Posterior vena cava (tissue), 2 donors: ENCODE measurements around the gene RIMKLA. TPM values are rescaled to one million over a fixed set of nuclear protein-coding genes. Genes with fewer than 3 reads are reported as not detected.

Source experiments
- DNase-seq: peaks from one replicate; pipeline ENCODE4 v3.0.0-alpha.2; 2020; ENCODE audit warnings: low spot score
- intact Hi-C, 2 donors: fragments of 100-400 bp; cut with DNase I; formaldehyde crosslinking; loops; one replicate each; pipeline versions ENCODE4 v1.14.1 to v1.14.2; 2022 to 2023
- total RNA-seq, 2 donors: library from RNA; stranded (reverse); fragmentation: NEBNext Ultra II Directional; extraction: Animal tissue kit (Norgen Biotek cat#: 25700); gene quantifications; one replicate each; pipeline ENCODE4 v1.2.1, GENCODE V29; 2021
- donor health status: DM: yes; HTN: yes; CAD: no.
- donor health status: DM: yes; HTN: yes; CAD: no.

The RIMKLA gene
- total RNA-seq, 2 donors from 2014 or later, result 0.24 to 0.74 TPM

DNA sequence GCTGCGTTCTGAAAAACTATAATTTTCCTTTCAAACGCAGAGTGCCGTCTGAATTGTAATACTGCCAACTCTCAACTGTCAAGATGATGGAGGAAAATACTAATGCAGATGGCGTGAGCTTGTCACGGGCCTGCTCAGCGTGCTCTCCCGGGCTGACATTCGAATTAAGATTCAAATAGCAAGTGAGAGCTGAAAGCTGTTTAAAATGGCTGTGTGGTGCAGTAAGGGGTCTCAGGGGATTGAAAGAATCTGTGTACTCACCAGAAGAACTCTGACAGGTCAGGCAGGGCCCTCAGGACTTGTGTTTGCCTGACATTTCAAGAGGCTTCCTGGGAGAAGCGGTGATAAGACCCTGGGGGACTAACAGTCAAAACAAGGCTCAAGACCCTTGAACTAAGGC lies 42.1 kb downstream of the RIMKLA start:
- no peak for DNase-seq
- intact Hi-C loops, result no loop called here

DNA sequence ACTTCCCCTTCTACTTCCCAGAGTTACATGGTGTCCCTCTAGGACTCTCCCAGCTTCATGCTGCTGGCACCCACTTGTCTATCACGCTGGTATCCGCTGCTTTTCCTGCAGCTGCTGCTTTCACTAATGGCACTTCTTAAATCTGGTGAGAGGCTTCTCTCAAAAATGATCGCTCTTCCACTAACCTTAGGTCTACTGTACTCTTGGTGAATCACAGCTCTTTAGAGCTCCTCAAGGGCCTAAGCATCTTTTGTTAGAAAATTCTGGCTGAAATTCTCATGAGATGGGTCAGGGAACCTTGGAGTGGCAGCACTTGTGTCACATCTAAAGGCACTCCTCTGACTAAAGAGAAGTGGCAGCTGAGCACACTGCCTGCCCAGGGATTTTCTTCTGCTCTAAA lies 43.1 kb downstream of the RIMKLA start:
- intact Hi-C loops, result loop anchor here in 1 of 2 donors (2.0 kb wide), 1 partner anchor 29 kb away; no protein-coding TSS in a partner anchor
- DNase-seq, result no peak

DNA sequence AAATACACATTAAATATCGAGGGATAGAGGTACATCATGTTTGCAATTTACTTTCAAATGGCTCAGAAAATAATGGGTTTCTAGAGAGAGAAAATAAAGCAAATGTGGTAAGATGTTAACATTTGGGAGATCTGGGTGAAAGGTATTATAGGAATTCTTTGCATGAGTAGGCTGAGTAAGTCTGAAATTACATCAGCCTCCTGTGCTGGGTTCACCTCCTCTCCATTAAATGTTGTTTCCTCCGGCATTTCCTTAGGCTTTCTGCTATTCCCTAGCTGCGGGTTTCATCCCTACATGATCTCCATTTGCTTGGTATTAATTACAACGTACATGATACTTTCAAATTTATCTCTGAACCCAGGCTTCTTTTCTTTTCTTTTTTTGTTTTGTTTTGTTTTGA lies 43.6 kb downstream of the RIMKLA start:
- intact Hi-C loops, result loop anchor here in 1 of 2 donors (2.0 kb wide), 1 partner anchor 29 kb away; no protein-coding TSS in a partner anchor
- no peak for DNase-seq

DNA sequence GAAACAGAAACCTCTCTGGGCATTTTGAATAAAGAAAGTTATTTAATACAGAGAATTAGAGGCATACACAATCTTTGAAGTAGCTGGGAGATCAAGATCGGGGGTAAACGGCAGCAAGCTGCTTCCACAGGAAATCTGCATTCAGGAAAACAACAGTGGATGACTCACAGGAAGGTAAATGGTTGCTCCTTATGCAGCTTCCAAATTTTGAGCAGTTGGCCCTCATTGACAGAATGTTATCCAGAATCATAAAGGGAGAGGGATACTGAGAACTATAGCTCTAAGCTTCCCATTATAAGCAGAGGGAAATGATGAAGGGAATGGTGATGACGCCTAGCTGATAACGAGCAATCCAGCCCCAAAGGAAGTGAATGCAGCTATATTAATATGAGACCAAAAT lies 46.6 kb downstream of the RIMKLA start:
- intact Hi-C loops, result no loop called here
- DNase-seq, result no peak

DNA sequence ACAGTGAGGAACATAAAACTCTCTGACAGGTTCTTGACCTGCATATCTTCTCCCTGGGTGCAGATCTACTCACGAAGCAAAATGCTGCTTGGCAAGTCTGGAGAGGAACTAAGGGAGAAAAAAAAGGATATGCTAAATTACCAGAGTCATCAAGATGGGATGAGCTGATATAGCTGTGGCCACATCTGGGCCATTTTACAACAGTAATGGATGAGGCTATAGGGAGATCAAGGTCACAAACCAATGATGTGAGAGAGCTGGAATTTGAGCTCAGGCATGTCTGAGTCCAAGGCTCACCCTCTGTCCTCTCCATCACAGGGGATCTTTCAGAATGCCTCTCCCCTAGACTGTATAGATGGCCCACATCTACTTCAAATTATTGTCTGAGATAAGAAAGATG lies 49.0 kb downstream of the RIMKLA start:
- intact Hi-C loops, result no loop called here
- no peak for DNase-seq

DNA sequence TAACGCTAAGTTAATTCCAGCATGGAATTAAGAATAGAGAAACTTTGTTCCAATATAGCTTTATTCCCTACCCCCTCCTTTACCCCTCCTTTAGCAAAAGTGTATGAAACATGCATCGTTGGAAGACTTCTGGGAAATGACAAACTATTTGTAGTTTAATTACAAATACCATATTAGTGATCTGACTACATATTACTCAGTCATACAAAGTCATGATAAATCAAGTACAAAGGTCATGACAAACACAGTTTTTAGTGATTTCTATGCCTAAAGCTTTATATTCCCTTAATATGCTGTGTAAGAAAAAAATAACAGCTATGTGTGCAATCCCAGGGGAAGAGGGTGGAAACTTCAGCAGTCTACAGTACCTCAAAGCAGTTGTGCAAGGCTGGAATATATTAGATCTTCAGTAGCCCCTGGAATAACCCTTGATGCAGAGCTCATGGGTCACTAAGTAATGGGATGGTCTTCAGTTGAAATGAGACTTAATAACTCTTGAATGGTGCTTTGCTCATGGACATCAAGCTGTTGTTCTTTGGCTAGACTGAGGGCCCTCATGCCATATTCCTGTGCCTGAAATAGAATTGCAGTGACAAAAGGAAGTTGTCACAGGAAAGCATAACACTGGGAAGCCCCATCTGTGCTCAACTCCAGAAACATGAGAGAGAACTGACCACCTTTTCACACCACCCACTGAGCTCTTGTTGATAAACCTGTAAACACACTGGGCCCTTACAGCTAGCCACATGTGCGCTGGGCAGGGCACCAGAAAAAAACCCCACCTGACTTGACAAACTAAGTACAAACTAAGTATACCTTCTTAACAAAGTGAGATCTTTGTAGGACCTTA lies 49.9 kb downstream of the RIMKLA start:
- no peak for DNase-seq
- intact Hi-C loops, result no loop called here

DNA sequence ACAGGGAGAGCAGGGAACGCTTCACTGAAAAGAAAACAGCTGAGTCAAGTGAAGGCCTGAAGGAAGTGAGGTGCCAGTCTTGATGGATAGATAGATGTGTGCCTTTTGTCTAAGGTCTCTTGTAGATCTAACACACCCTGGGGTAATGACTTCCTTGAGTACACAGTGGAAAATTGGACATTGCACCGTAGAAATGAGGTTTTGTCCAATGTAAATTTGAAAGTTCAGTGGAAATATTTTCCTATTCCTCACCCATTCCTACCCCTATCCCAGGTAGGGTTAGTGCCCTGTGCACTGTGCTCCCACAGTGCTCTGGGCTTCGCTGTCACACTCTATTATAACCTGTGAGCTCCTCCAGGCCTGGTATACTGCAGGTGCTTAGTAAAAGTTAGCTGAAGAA lies 50.9 kb downstream of the RIMKLA start:
- no peak for DNase-seq
- intact Hi-C loops, result no loop called here

DNA sequence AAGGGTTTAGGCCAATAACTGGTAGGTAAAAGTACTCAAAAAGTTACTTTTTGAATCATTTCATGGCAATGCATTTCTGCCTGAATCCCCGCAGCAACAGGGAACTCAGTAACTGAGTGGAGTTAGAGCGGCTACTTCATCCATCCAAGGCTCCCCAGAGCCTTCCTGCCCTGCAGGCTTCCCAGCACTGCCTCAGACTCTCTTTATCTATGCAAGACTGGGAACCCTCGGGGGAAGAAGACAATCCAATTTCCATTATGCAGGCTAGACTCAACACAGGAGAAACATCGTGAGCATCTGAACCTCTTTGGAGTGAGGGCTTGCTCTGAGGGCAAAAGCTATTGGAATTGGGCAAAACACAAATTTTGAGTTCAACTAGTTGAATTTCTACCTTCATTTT lies 52.1 kb downstream of the RIMKLA start:
- DNase-seq, result no peak
- intact Hi-C loops, result no loop called here

DNA sequence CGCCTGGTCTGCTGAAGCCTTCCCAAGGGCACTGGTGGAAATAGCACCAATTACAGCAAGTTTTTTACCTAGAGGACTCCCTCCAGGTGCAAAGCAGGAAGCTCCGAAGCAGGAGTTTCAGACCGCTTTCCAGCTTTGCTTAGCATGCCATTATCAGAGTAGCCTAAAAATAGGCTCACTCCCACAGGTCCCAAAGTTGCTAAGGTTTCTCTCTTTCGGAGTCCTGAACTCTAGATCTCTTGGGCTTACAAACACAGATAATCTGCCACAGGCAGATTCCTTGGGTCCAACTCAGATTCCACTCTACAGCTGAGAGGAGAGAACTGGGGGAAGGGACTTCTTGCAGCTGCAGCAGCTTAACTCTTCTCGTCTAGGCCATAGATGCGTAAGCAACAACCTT lies 52.8 kb downstream of the RIMKLA start:
- intact Hi-C loops, result no loop called here
- no peak for DNase-seq

DNA sequence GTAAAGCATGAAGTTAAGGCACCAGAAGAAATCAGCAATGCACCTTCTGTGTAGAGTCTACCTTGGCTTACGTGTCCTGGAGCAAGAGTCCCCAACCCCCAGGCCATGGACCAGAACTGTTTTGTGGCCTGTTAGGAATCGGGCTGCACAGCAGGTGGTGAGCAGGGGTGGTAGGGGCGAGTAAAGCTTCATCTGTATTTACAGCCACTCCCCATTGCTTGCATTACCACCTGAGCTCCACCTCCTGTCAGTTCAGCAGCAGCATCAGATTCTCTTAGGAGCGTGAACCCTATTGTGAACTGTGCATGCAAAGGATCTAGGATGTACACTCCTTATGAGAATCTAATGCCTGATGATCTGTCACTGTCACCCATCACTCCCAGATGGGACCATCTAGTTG lies 53.7 kb downstream of the RIMKLA start:
- intact Hi-C loops, result no loop called here
- DNase-seq, result no peak

DNA sequence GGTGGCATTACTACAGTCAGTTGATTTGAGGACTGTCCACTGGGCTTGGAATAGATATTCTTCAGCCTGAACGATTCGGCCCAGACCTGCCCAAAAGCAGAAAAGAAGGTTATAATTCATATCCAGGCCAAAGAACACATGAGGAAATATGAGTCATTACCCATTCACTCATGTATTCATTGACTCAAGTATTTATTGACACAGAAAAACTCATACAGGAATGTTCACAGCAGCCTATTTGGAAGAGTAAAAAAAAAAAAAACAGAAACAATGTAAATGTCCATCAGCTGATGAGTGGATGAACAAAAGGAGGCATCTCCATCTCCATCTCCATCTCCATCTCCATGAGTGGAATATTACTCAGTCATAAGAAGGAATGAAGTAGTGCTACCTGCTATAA lies 59.3 kb downstream of the RIMKLA start:
- intact Hi-C loops, result no loop called here
- DNase-seq, result no peak

DNA sequence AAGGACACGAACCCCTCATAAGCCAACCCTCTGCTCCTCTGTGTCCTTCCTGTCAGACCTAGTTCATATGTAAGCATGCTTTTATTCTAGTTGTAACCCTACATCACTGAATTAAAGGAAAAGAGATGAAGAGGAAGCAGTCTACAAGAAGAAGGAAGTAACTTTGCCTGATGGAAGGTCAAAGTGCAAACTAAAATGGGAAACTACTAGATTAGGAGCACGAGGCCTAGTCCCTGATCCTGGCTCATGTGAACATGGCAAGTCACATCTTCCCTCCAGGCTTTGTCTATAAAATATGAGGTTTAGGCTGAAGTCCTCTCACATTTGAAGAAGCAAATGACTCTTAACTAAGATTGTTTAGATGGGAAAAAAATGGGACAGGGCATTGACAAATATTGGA lies 62.1 kb downstream of the RIMKLA start:
- intact Hi-C loops, result no loop called here
- no peak for DNase-seq

DNA sequence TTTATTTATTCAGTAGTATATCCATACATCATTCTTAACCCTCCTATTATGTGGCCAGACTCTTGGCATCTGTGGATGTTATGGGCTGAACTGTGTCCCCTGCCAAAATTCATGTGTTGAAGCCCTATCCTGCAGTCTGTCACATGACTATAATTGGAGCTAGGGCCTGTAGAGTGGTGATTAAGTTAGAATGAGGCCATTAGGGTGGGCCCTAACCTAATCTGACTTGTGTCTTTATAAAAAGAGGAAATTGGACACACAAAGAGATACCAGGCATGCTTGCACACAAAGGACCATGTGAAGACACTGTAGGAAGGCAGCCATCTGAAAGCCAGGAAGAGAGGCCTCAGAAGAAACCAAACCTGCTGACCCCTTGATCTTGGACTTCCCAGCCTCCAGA lies 68.7 kb downstream of the RIMKLA start:
- no peak for DNase-seq

DNA sequence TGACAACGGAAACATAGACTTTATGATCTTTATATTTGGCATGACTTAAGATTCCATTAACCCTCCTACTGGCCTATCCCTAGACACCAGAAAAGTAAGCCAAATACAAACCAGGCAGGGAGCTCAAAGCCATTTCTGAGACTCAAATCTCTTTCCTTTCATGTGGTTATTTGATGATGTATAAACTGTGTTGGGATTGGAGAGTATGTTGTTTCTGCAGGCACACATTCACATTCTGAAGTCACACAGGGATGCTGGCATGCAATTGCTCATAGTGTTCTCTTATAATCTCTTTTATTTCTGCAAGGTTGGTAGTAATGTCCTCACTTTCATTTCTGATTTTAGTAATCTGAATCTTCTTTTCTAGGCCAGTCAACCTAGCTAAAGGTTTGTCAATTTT lies 69.5 kb downstream of the RIMKLA start:
- DNase-seq, result no peak
- intact Hi-C loops, result no loop called here

More for the DNA sequence above, 68.7 kb downstream of the RIMKLA start:
- intact Hi-C loops, result no loop called here

DNA sequence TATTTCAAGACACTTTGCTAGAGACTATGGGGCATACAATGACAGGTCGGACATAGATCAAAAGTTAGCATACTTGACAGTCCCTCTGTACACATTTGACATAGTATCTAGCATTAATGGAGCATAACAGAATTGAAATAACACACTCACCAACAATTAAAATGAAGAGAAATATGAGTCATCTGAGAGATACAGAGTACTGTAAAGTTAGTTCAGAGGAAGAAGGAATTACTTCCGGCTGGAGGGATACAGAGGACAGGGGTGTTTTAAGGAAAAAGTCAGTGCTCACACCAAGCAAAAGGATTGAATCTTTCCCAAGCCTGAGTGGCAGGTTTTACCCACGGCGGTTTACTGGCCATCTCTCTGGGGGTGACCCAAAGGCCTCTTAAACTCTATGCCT lies 72.8 kb downstream of the RIMKLA start:
- intact Hi-C loops, result no loop called here
- no peak for DNase-seq

DNA sequence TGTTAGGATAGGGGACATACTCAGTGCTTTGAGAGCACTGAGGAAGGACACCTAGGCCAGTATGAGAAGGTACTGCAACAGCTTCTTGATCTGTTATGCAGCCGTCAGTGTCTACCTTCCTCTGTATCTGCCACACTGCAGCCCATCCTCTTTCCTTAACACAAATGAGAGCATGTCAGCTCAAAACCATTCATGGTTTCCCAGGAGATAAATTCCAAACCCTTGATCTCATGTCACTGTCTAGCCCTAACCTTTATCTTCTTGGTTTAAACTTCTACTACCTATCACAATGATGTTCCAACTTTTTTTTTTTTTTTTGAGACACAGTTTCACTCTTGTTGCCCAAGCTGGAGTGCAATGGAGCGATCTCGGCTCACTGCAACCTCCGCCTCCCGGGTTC lies 73.8 kb downstream of the RIMKLA start:
- intact Hi-C loops, result no loop called here

DNA sequence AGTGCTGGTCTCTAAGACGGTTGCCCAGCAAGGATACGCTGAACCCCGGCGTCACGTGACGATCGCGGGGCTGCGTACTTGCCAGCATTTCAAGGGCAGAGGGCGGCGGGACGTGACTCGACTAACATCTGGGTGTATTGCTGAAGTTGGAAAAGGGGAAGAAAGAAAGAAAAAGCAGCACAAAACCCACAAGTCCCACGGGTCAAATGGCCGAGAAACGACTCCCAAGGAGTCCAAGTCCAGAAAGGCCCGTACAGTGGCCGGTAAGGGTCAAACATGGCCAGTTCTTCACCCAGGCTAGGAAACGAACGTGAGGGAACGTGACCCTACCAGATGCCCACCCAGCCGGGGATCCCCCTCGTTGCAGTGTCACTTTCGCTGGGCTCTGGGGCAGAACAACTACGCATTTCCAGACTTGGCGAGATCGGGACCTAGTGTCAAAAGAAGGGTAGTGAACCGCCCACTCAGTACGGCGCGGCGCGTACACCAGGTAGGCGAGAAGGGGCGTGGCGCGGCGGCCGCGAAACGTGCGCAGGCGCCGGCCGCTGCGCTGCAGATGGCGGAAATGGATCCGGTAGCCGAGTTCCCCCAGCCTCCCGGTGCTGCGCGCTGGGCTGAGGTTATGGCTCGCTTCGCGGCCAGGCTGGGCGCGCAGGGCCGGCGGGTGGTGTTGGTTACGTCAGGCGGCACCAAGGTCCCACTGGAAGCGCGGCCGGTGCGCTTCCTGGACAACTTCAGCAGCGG lies 75.6 kb downstream of the RIMKLA start, which contains the start of the genes PPCS and ZMYND12:
PPCS (plus strand) TSS at position 534 of the 744 bp plus-strand sequence; CDS start at position 557, 23 bp downstream.
ZMYND12 (minus strand) TSS at position 13 of the 744 bp plus-strand sequence. CDS start 25 bp downstream, outside the sequence.
- DNase-seq, result peak; percentile 96
- intact Hi-C loops, result no loop called here

More for the DNA sequence above, 73.8 kb downstream of the RIMKLA start:
- DNase-seq, result no peak

DNA sequence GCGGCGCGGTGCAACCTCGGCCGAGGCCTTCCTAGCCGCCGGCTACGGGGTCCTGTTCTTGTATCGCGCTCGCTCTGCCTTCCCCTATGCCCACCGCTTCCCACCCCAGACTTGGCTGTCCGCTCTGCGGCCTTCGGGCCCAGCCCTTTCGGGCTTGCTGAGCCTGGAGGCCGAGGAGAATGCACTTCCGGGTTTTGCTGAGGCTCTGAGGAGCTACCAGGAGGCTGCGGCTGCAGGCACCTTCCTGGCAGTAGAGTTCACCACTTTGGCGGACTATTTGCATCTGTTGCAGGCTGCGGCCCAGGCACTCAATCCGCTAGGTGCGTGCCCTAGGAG lies 76.1 kb downstream of the RIMKLA start:
- DNase-seq, result peak; percentile 85
- intact Hi-C loops, result no loop called here

DNA sequence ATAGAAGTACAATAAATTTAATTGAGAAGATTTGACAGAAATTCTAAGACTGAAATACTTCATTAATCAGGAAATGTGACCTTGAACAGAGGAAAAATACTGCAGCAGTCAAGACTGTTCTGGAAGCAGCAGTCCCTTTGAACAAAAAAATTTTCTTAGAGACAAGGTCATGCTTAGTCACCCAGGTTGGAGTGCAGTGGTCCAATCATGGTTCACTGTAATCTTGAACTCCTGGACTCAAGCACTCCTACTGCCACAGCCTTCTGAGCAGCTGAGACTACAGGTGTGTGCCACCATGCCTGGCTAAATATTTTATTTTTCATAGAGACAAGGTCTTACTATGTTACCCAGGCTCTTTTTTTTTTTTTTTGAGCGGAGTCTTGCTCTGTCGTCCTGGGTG lies 80.6 kb downstream of the RIMKLA start:
- intact Hi-C loops, result no loop called here
- no peak for DNase-seq
